CD4-positive, alpha-beta T cell treated with Interferon alpha-2 for 1 hour (primary cell): ENCODE data around the gene UTS2R.
"Not testable (repeated sequence)": the region's sequence is repeated elsewhere in the genome, so short reads cannot be mapped to it uniquely, and the experiment has no call there.

ENCODE experiments used
- DNase-seq, 2 donors: peaks; one replicate each; pipeline ENCODE4 v3.0.0-alpha.2; 2020 to 2022

The UTS2R gene

DNA sequence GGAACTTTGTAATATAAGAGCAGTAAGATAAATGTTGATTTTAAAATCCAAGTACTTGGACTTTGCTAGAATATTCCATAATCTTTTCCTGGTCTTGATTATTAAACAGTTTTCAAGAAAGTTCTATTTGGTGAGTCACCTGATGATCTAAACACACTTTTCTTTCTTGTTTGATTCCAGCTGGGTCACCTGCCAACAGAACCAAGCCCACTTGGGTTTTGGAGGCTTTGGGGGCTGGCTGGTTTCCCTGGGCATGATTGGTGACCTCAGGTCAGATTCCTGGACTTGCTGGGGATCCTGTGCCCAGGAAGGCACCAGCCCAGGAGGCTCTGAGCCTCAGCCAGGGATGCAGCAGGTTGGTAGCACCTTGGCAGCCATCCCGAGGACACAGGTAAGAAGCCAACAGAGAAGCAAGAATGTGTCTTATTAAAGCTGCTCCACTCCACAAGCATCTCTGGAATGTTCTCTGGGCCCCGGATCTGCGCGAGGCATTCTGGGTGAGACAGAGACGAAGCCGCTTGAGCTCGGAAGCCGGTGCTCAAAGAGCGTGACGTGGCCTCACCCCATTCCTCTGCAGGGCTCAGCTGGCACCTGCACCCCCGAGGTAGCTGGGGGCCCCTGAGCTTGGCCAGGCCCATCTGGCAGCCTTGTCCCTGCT lies 15.7 kb upstream of the UTS2R start:
- no peak for DNase-seq

DNA sequence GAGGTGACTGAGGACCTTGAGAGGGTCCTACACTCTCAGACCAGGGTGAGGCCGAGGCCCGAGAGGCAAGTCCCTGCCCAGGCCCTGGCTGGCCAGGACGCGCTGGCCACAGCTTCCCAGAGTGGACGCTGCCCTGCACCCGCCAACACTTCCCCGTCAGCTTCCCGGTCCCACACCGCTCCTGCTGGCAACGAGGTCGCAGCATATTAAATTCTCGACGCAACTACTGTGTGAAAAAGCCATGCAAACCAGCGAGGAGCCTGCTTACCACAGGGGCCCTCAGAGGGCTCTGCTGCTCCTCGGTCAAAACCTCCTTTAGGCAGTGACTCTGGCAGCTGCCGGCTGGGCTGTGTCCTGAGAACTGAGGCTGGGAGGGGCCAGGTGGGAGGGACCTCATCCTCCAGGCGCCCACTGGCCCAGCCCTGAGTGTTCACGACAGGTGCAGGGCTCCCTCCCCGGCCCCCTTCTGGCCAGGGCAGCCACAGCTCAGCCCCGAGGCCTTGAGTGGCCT lies 14.7 kb upstream of the UTS2R start:
- no peak for DNase-seq

DNA sequence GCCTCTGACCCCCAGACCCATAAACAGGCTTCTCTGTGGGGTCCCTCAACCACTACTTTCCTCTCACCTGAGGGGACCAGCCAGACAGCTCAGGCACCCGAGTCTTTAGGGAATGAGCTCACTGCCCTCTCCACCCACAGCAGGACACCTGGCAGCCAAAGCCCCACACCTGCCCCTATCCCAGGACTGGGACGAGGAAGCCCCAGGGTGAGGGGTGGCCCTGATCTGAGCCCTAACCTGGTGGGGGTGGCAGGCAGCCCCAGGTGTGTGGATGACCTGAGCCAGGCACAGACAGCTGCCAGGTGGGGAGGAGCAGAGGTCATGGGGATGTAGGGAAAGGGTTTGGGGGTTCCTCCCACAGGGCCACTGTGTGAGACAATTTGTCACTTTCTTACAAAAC lies 14.2 kb upstream of the UTS2R start:
- DNase-seq, result no peak

DNA sequence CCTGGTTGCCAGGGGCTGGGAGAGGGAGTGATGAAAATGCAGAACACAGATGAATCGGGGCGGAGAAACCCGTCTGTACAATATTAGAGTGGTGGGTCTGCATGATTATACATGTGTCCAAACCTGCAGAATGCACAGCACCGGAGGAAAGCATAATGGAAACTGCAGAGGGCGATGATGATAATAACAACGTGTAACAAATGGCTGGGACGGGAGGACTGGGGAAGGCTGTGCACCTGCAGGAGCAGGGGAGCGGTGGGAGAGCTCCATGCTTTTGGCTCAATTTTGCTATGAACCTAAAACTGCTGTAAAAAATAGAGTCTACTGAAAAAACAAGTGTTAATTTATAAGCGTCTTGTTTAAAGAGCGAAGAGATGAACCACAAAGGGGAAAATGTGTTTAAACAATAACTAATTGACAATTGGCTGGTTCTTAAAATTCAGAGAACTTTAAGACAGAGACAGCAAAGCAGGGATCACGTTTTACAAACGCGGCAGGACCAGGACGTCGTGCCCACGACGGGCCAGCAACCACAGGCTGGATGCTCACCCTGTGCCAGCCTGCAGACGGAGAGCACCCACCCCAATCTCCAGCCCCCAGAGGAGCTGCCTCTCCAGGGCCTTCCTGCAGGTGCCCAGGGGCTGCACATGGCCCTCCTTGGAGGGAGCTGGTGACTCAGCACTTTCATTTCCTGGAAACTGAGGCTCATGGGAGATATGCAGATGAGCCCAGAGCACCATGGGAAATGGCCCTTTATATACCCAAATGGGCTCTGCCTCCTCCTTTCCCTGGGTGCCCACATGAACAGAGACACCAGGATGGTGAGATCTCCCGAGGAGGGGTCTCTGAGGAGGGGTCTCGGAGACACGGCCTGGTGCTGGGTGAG lies 12.9 kb upstream of the UTS2R start, which contains the start of gene TEX19:
TEX19 (plus strand) TSS at position 783 of the 886 bp plus-strand sequence. CDS start 2,904 bp downstream, outside the sequence.
- no peak for DNase-seq

DNA sequence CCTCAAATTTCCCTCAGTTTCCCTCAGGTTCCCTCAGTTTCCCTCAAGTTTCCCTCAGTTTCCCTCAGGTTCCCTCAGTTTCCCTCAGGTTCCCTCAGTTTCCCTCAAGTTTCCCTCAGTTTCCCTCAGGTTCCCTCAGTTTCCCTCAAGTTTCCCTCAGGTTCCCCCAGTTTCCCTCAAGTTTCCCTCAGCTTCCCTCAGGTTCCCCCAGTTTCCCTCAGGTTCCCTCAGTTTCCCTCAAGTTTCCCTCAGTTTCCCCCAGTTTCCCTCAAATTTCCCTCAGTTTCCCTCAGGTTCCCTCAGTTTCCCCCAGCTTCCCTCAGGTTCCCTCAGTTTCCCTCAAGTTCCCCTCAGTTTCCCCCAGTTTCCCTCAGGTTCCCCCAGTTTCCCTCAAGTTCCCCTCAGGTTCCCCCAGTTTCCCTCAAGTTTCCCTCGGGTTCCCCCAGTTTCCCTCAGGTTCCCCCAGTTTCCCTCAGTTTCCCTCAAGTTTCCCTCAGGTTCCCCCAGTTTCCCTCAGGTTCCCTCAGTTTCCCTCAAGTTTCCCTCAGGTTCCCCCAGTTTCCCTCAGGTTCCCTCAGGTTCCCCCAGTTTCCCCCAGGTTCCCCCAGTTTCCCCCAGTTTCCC lies 12.0 kb upstream of the UTS2R start:
- DNase-seq, result not testable (repeated sequence)

DNA sequence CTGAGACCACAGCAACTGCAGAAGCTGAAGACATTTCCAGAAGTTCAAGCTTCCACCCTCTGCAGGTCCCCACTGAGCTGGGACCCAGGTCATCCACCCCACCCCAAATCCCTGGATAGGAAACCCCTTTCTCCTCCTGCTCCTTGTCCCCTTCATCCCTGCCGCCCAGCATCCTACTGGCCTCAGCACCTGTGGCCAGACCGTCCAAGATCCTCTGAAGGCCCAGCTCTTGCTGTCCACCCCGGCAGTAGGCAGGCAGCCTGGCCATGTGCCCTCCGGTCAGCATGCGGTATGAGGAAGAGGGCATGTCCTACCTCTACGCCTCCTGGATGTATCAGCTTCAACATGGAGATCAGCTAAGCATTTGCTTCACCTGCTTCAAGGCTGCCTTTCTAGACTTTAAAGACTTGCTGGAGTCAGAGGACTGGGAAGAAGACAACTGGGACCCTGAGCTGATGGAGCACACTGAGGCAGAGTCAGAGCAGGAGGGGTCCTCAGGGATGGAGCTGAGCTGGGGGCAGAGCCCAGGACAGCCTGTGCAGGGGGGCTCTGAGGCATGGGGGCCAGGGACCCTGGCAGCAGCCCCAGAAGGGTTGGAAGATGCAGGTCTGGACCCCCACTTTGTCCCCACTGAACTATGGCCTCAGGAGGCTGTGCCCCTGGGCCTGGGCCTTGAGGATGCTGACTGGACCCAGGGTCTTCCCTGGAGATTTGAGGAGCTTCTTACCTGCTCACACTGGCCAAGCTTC lies 9.5 kb upstream of the UTS2R start:
- DNase-seq, result no peak

DNA sequence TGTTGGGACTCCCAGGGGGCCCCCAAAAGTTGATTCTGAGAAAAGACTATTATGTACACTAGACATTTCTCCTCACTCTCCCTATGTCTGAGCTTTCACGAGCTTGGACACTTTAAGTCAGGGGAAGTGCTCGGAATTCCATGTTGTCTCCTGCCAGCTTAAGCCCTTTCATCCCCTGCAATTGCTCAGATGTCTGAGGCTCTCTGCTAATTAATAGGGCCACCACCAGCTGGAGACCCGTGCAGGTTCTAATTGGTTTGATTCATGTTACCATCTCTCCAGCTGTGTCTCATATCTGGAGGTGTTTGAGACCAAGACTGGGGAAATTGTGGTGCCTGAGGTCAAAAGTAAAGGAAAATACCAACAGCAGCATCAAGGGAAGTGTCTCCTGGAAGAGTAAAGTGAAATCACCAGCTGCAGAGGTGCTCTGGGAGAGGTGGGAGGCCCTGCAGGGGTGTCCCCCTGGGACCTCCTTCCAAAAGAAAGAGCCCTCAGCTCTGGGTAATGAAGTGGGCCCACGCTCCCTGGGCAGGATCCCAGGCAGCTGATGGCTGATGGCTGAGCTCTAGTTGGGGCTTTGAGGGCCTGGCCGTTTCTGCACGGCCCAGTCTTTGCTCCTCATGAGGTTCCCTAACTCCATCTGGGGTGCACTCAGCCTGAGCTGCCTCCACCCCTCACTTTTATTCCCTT lies 5.8 kb upstream of the UTS2R start:
- no peak for DNase-seq

DNA sequence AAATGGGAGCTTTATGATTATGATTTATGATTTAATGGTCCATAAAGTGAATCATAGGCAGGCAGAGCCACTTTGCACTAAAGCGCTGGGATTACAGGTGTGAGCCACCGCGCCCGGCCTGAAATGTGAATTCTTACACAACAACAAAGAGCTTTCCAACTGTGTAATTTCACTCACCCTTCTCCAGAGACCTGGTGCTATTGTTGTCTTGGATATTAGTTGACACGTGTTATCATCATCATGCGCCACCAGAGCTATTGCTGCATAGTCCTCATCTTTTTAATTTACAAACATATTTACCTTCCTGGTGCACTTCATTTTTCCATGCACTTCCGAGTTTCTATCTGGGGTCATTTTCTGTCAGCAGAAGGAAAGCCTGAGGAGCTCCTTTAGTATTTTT lies 4.8 kb upstream of the UTS2R start:
- no peak for DNase-seq

DNA sequence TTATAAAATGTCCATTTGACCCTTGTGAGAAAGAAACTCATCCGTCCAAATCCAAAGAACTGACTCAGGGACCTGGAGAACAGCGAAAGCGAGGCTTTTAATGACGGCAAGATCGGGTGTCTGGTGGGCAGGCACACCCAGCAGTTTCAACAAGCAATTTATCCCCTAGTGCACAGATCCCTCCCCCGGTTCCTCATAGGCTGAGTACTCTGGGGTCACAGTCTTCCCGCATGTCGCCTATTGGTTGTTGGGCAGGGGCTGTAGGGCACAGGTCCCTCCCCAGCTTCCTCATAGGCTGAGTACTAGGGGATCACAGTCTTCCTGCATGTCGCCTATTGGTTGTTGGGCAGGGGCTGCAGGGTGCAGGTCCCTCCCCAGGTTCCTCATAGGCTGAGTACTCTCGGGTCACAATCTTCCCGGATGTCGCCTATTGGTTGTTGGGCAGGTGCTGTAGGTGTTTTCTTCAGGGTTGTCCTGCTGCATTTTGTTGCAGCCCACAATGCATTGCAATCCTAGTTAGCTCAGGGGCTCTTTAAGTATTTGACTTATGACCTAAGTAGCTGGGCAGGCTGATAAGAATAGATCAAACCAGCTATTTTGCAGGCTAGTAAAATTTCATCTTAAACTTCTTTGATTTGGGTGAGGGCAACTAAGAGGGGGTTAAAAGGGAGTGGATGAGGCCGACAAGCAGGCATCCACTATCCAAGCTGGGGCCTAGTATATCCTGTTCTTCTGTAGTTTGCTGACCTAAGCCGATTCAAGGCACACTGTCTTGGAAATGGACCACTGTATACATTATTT lies 3.6 kb upstream of the UTS2R start:
- no peak for DNase-seq

DNA sequence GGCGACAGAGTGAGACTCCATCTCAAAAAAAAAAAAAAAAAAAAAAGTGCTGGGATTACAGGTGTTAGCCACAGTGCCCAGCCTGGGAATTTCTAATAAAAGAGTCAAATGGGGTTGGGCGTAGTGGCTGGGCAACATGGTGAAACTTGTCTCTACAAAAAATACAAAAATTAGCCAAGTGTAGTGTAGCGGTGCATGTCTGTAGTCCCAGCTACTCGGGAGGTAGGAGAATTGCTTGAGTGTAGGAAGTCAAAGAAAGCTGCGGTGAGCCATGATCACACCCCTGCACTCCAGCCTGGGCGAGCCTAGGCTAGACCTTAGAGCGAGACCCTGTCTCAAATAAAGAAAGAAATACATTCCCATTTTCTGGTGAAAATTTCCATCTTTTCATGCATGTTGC lies 2.4 kb upstream of the UTS2R start:
- DNase-seq, result no peak

DNA sequence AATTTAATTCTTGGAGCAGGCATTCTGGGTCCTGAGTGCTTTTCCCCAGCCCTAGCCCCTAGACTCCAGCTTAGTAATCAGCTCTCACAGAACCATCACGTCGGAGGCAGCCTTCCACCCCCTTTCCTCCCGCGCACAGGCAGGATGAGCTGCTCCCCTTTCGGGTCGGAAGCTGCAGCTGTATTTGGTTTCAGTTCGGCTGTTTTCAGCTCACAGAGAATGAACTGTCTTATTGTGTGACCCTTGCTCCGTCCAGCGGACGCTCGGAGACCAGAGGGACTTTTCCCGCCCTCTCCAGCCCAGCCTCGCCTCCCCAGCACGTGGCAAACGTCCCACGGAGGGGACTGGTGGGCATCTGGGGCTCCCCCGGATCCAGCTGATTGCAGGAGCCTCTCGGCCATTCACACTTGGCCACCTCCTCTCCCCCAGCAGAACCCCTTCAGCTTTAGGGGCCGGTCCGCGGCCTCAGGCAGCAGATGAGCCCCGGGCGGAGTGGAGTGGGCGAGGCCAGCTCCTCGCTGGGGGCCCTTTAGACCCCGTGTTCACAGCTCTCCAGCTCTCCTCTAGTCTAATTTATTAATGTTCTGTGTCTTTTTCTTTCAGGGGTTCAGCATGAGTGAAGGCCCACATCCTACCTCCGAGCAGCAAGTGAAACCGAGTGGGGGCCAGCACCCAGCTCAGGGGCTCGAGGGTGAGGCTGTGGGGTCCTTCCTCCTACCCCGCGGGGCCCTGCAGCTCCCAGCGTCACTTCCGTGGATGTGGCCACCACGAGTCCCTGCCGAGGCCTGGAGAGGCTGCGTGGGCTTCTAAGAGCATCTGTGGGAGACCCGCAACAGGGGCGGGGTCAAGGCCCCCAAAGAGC lies 863 bp upstream of the UTS2R start:
- DNase-seq, result peak in 1 of 2 donors; percentile 16

DNA sequence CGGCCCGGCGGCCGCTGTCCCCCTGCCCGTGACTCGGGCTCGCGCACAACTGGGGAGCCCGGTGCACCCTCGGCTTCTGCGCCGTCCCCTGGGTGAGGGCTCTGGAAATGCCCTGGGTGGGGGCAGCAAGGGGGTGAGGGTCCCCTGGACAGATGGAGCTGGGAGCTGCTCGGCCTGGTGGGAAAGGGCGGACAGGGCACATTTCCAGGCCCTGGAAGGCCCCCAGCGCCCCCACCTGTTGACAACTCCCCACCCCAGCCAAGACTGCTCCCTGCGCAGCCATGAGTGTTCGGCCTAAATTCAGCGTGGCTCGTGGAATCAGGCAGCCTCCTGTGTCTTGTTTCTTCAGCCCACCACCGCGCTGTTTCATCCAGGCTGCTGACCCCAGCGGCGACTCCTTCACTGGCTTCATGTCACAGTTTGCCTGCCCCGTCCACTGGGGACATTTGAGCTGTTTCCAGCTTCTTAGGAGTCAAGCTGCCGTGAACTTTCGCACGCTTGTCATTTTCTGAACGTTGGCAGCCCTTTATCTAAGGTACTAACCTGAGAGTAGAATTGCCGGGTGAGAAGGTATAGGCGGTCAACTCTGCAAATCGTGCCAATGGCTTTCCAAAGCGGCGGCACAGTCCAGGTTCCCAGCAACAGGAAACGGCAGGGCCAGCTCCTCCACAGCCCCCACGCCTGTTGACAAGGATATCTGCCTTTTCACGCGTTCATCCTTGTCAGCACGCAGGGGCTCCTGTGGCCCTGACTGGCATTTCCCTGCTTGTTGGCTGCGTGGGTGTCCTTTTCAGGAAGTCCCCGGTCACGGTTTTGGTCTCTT lies 895 bp downstream of the UTS2R start:
- no peak for DNase-seq

DNA sequence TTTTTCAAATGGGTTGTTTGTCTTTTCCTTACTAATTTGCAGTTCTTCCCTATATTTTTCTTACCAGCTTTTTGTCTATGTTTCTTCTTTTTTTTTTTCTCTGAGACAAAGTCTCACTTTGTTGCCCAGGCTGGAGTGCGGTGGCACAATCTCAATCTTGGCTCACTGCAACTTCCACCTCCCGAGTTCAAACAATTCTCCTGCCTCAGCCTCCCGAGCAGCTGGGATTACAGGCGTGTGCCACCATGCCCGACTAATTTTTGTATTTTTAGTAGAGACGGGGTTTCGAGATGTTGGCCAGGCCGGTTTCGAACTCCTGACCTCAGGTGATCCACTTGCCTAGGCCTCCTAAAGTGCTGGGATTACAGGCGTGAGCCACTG lies 1.5 kb downstream of the UTS2R start:
- DNase-seq, result not testable (repeated sequence)

DNA sequence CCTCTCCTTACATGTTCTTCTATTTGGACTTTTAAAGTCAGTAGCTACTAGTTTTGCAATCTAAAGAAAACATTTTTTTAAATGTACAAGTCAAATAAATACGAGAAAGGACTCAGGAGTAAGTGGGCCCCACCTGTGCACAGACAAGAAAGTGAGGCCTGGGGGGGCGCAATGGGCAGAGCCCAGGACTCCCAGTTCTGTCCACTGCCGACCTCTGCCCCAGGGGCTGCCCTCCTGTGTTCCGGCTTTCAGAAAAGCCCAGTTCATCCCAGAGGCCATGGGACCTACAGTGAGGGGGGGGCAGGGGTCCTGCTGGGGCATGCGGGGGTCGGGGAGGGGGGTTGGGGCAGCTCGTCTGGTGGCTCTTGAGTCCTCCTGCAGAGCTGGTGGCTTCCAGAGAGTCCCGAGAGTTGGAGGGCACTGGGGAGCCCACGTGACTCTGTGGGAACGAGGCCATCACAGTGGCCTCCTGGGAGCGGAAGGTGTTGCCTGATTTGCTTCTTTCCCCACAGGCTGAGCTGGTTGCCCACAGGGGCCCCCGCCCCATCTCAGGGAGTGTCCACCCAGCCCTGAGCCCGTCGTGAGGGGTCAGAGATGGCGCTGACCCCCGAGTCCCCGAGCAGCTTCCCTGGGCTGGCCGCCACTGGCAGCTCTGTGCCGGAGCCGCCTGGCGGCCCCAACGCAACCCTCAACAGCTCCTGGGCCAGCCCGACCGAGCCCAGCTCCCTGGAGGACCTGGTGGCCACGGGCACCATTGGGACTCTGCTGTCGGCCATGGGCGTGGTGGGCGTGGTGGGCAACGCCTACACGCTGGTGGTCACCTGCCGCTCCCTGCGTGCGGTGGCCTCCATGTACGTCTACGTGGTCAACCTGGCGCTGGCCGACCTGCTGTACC lies 2.4 kb downstream of the UTS2R start:
- no peak for DNase-seq

DNA sequence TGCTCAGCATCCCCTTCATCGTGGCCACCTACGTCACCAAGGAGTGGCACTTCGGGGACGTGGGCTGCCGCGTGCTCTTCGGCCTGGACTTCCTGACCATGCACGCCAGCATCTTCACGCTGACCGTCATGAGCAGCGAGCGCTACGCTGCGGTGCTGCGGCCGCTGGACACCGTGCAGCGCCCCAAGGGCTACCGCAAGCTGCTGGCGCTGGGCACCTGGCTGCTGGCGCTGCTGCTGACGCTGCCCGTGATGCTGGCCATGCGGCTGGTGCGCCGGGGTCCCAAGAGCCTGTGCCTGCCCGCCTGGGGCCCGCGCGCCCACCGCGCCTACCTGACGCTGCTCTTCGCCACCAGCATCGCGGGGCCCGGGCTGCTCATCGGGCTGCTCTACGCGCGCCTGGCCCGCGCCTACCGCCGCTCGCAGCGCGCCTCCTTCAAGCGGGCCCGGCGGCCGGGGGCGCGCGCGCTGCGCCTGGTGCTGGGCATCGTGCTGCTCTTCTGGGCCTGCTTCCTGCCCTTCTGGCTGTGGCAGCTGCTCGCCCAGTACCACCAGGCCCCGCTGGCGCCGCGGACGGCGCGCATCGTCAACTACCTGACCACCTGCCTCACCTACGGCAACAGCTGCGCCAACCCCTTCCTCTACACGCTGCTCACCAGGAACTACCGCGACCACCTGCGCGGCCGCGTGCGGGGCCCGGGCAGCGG lies 3.2 kb downstream of the UTS2R start:
- DNase-seq, result no peak

DNA sequence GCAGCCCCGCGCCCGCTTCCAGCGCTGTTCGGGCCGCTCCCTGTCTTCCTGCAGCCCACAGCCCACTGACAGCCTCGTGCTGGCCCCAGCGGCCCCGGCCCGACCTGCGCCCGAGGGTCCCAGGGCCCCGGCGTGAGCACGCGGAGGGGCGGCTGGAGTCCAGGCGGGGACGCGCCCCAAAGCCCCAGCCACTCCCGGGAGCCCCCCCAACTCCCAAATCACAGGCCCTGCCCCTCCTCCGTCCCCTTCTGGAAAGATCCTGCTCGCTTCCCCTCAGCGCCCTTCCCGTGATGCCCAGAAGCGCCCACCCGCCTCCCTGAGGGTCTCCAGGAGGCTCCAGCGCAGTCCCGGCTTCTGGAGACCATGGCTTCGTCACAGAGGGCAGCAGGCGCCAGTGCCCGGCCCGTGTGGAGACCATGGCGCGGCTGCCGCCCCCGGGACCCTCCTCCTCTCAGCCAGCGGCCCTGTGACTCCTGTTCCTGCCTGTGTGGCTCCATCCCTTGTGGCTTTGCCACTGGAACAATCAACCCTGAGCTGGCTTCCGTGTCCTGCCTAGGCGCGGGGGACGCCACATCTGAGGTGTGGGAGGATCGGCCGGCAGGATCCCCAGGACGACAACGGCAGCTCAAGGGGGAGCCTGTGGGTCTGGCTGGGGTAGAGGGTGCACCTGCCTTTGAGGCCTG lies 3.9 kb downstream of the UTS2R start:
- no peak for DNase-seq
